Measurements from ENCODE around the gene AMZ1. TPM values are rescaled to one million over a fixed set of nuclear protein-coding genes. Genes with fewer than 3 reads are reported as not detected.
A peak's percentile ranks its signal among the peaks of the same experiment; 100 is the strongest.

The AMZ1 gene
- total RNA-seq, 1 experiment from 2014 or later: 0.74 TPM

DNA sequence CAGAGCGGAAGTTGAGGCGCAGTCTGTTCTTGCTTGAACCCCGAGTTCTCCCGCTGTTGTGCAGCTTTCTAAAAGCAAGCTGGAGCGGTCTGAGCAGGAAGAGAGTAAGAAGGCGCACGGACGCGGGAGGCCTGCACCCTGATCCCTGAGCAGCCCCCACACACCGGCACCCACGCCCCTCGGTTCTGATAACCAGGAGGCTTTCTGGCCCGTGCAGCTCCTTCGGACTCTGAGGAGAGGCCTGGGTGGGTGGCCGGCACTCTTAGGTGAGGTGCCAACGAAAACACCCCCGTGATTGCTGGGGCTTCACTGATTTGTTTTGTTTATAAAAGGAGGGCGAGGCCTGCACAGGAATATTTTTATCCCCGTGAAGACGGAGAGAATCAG is 28.9 kb downstream of the AMZ1 start:
- no peak overlapping the region for H3K4me3 Mint-ChIP-seq
- no peaks in the 10 kb centered on the region for H3K4me1 ChIP-seq (ENCODE audit: insufficient read depth, low read length)
- H2BK15ac ChIP-seq (ENCODE audit: low read depth, low read length): no peak overlapping the region
- H3K79me2 ChIP-seq (ENCODE audit: insufficient read depth, low read length): no peaks in the 10 kb centered on the region
- H3K23ac ChIP-seq (ENCODE audit: insufficient read length, low read depth, low read length): no peak overlapping the region
- H2BK5ac ChIP-seq (ENCODE audit: insufficient read length, low read length): no peak overlapping the region
- no peak overlapping the region for H3K56ac ChIP-seq (ENCODE audit: insufficient read length, low read depth, low read length)
- TF ChIP-seq, protein P1, sequence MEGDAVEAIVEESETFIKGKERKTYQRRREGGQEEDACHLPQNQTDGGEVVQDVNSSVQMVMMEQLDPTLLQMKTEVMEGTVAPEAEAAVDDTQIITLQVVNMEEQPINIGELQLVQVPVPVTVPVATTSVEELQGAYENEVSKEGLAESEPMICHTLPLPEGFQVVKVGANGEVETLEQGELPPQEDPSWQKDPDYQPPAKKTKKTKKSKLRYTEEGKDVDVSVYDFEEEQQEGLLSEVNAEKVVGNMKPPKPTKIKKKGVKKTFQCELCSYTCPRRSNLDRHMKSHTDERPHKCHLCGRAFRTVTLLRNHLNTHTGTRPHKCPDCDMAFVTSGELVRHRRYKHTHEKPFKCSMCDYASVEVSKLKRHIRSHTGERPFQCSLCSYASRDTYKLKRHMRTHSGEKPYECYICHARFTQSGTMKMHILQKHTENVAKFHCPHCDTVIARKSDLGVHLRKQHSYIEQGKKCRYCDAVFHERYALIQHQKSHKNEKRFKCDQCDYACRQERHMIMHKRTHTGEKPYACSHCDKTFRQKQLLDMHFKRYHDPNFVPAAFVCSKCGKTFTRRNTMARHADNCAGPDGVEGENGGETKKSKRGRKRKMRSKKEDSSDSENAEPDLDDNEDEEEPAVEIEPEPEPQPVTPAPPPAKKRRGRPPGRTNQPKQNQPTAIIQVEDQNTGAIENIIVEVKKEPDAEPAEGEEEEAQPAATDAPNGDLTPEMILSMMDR (conservative IDR thresholded peaks at IDR 0.05): no peak
- peaks cover 3 to 14% of the 10 kb centered on the region in 2 experiments; a peak in 3 of 4 replicates for H3K4me1 Mint-ChIP-seq
- H3K14ac ChIP-seq (ENCODE audit: insufficient read depth, low read length): no peak overlapping the region
- no peak overlapping the region for H4K91ac ChIP-seq (ENCODE audit: insufficient read length, low read depth, low read length)
- H3K9ac ChIP-seq (ENCODE audit: extremely low read depth, insufficient read length, low read length): no peak overlapping the region
- H3K27ac Mint-ChIP-seq: peak overlapping the region in 2 of 3 experiments; percentile 13 to 89; a peak in 2 of 7 replicates
- H4K5ac ChIP-seq (ENCODE audit: insufficient read length, low read depth, low read length): no peak overlapping the region
- WGBS (ENCODE audit: extremely low coverage, insufficient read length, low lambda C conversion rate): no CpG with 5 or more reads among the region's 20 CpGs
- no peak overlapping the region for H3K27ac ChIP-seq (ENCODE audit: insufficient read length, low read depth, low read length)
- no peak overlapping the region for H2BK20ac ChIP-seq (ENCODE audit: low read depth, low read length, poor library complexity, severe bottlenecking)
- no peak overlapping the region for H2AFZ ChIP-seq (ENCODE audit: low read length)
- H4K20me1 ChIP-seq (ENCODE audit: control insufficient read depth, insufficient read depth, insufficient read length): no peaks in the 10 kb centered on the region
- H3K27me3 ChIP-seq (ENCODE audit: insufficient read depth, low read length): no peaks in the 10 kb centered on the region
- DNase-seq: no peak
- H3K4me2 ChIP-seq (ENCODE audit: insufficient read depth, insufficient read length, low read length): no peak overlapping the region
- no peak overlapping the region for H2BK12ac ChIP-seq (ENCODE audit: insufficient read length, low read depth, low read length)
- no peak overlapping the region for H2BK120ac ChIP-seq (ENCODE audit: low read depth, low read length, poor library complexity, severe bottlenecking)
- H3K9me3 ChIP-seq (ENCODE audit: control insufficient read depth, low read depth, low read length): no peaks in the 10 kb centered on the region
- no peaks in the 10 kb centered on the region for H3K9me3 Mint-ChIP-seq
- H2AK5ac ChIP-seq (ENCODE audit: insufficient read length, low read length): no peak overlapping the region
- no peaks in the 10 kb centered on the region for H3K23me2 ChIP-seq (ENCODE audit: insufficient read length, low read depth, low read length, poor library complexity, severe bottlenecking)
- no peaks in the 10 kb centered on the region for H3K27me3 Mint-ChIP-seq (ENCODE audit: low read depth)
- peaks cover 21 to 51% (median 48%) of the 10 kb centered on the region in 3 experiments for H3K36me3 Mint-ChIP-seq (ENCODE audit: insufficient read depth in 1 of 3, low read depth in 3 of 3)
- no peak overlapping the region for H4K8ac ChIP-seq (replicated peaks; ENCODE audit: insufficient read length, low read depth, low read length)
- H3T11ph ChIP-seq (ENCODE audit: low read length): no peak overlapping the region
- no peaks in the 10 kb centered on the region for H3K79me1 ChIP-seq (ENCODE audit: insufficient read depth, low read depth, low read length, poor library complexity, severe bottlenecking)
- no peak overlapping the region for H3K4ac ChIP-seq (ENCODE audit: low read depth, low read length)
- no peak overlapping the region for H3K18ac ChIP-seq (ENCODE audit: insufficient read length, low read depth, low read length)

Data from H9 (cell line).